Stimulated activated CD4-positive, alpha-beta T cell treated with anti-CD3 and anti-CD28 coated beads, Interleukin-12 subunit alpha, Interleukin-12 subunit beta, amount 100 ng/mL, for 4 hours (primary cell): ENCODE results near the gene FXYD7.

Source experiments
- DNase-seq: peaks from one replicate; pipeline ENCODE4 v3.0.0-alpha.2; 2020

Gene FXYD7

DNA sequence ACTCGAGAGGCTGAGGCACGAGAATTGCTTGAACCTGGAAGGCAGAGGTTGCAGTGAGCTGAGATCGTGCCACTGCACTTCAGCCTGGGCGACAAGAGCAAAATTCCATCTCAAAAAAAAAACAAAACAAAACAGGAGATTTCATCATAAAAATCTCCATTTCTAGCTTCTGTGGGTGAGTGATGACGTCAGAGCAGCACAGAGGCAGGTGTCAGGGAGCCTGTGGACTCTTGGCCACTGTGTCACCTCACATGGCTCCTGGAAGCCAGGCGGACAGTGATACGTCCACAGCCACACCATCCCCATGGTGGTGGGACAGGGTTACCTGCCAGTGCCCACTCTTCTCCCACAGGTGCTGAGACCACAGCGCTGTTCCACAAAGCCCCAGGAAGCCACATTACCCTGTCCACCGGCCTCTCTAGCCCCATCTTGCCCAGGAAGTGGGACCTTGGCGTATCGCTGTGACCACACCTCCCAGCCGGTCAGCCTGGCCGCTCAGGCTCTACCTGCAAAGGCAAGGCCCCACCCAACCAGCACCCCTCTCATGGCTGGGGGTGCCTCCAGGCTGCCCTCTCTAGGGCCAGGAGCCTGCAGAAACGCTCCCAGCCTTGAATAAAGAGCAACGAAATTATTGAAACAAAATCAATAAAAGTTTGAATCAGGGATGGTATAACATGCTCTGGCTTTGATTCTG is 29.9 kb upstream of the FXYD7 start:
- DNase-seq = no peak

DNA sequence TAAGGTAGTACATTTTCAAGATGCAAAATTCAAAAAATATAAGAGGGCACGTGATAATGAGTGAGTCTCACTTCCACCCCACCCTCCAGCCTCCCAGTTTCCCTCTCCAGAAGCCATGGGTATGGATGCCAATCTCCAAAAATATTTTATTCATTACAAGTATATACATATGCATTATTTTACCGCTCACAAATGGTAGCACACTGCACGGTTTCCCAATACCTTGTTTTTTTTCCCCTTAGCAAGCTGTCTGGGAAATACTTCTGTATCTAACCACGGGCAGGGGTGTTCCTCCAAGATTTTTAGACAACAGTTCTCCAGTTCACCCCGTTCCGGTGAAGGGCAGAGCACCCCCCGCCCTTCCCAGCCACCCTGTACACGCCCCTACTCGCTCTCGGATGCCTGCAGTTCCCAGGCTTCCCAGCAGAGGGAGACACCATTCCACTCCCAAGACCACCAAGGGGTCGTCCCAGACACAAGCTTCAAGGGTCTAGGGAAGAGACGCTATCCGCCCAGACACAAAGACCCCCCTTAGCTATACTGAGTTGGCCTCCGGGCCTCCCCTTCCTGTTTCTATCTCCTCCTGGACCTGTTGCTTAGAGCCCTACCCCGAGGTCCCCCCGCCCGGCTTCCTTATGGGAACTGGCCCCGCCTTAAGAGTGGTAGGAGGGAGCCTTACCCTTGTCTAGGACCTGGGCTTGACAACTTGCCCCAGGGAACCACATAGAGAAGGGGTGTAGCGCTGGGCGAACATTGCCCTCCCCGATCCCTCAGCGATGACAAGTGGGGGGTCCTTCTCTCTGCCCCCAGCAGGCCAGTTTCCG is 28.5 kb upstream of the FXYD7 start:
- peak; percentile 69 for DNase-seq

DNA sequence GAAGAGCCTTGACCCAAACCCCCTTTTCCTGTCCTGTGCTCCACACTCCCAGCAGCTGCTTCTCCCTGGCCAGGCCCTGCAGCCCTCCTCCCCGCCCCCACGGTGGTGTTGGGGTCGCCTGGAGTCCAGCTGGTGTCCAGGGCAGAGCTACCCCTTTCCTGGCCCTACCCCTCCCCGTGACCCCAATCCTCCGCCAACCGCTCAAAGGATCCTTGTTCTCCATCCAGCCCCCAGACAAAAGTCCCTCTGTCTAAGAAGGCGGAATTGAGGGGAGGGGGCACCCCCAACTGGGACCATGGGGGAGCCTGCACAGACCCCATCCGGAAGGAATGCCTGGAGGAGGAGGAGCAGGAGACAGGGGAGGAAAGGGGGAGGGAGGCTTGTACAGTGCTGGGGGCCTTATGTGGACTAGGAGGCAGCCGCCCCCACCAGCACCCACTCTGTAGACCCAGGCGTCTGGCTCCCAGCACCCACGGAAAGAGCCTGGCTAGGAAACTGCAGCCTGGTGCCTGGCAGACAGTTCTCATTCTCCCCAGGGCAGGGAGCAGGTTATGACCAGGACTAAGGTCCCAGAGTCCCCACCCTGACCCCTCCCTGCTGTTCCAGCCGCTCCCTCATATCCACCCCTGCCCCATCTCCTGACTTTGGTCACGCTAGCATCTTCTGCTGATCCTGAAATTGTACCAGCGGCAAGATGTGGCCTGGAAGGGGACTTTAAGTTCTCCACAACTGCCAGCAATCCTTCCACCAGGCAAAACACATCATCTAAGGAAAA is 27.7 kb upstream of the FXYD7 start, which contains the start of gene FXYD3:
FXYD3 (plus strand) TSS at position 647 of the 775 bp plus-strand sequence. CDS start 3,554 bp downstream, outside the sequence.
- no peak for DNase-seq

DNA sequence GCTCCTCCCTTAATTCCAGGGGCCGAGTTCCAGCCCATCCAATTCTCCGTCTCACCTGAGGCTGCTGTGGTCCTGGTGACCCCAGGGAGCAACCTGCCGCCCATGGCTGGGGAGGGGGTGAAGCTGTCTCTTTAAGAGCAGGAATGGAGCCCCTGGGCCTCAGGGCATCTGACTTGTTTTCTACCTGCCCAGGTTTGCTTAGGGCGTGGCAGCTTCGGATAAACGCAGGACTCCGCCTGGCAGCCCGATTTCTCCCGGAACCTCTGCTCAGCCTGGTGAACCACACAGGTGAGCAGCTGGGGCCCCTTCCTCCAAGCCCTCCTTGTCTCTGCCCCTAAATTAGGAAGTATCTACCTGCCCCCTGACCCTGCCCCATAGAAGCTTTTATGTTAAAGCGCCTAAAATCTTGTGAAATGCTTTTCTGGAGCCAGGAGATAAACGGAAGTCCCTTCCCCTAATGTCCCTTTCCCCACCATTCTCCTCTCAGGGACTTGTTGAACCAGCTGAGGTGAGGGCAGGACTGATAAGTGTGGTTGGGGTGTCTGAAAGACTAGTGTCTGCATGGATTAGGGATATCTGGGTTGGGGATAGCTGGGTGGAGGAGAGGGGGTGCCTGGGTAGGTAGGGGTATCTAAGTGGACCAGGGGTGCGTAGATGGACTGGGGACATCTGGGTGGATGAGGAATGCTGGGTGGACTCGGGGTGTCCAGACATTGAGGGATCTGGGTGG is 26.8 kb upstream of the FXYD7 start:
- no peak for DNase-seq

DNA sequence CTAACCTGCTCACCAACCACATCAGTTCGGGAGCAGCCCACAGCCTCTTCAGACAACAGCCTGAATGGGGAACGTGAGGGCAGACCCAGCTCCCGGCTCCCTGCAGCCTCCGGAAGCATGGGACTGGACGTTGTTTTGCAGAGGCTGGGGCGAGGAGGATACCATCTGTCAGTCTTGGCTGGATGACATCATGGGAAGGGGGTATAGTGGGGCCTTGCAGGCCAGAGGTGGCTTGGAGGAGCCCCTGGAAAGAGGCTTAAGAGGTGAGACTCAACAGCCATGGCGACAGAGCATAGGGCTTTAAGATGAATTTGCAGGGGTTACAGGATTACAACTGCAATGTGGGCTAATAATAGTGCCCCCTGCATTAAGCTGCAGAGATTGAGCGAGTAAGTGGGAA is 25.9 kb upstream of the FXYD7 start:
- DNase-seq = no peak

DNA sequence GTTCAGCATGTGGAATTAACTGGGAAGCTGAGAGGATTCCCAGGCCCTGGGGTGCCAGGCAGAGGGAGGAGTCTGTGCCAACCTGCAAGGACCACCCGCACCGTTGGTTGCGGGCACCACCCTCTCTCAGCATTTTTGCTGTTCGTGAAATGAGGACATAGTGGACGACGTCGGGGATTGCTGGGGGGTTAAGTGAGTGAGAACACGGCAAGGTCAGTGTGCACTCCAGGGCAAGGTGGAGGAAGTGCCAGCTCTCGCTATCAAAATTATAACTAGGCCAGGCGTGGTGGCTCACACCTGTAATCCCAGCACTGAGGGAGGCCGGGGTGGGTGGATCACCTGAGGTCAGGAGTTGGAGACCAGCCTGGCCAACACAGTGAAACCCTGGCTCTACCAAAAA is 25.3 kb upstream of the FXYD7 start:
- no peak for DNase-seq

DNA sequence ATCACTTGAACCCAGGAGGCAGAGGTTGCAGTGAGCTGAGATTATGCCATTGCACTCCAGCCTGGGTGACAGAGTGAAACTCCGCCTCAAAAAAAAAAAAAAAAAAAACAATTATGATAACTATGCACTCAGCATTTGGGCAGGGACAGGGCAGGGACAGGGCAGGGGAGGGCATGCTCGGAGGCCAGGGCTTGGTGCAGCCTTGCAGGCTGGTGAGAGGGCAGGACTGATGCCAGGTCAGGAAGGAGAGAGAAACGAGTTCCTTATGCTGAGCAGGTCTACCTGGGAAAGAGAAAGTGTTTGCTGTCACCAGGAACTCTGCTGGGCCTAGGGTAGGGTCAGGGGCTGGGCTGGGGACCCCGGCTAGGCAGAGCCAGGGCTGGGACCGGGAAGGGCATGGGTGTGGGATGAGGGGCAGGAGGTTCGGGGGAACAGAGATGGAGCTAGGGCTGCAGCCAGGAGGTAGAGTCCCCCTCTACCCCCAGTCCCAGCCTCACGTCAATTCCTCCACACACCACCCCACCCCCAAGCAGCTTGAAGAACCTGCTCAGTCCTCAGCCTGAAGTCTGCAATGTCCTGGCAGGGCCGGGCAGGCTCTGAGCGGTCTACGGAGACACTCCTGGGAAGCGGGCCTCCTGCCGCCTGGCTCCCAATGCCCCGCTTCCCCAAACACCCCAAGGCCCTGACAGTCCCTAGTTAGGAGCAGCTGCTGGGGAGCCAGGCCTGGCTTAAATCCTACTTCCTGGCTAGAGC is 24.6 kb upstream of the FXYD7 start:
- DNase-seq = no peak

DNA sequence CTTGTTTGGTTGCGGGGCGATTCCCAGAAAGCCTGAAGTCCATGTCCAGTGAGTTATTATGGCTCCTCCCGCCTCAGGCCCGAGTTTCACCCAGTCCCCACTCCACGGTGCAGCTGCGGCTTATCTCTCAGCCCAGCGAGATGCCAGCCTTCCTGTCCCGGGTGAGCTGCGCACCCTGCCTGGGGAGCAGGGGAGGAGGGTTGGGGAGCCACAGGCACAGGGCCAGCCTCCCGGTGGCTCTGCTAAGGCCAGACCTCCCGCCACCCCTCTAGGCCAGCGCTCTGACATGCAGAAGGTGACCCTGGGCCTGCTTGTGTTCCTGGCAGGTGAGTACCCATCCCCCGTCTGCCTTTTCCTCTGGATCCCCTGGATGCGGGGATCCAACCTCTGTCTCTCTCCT is 24.0 kb upstream of the FXYD7 start:
- no peak for DNase-seq

DNA sequence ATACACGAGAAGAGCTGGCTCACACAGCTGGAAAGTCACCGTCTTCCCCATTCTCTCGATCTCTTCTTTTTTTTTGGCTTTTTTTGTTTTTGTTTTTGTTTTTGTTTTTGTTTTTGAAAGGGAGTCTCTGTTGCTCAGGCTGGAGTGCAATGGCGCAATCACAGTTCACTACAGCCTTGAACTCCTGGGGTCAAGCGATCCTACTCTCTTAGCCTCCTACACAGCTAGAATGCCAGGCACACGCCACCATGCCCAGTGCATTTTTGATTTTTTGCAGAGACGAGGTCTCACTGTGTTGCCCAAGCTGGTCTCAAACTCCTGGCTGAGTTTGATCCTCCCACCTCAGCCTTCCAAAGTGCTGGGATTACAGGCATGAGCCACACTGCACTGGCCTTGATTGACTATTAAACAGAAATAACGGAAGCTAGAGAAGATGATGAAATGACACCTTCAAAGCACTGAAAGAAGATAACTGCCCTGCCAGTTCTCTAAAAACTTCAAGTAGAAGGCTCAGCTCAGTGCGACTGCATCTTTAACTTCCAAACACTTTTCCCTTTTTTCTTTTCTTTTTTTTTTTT is 23.4 kb upstream of the FXYD7 start:
- no peak for DNase-seq

DNA sequence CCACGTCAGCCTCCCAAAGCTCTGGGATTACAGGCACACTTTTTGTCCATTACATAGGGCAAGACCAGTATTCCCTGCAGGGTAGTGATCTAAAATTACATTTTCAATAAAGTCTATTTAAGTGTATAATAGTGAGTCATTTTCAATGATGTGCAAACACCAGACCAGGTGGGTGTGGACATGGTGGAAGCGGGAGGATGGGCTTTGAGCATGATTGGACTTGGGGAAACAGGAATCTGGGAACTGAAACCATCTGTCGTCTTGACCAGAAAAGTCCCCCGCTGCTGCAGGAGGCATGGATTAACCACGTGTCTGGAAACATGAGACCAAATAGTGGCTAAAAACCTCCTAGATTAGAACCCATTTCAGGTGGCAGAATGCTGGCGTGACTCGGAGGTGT is 22.6 kb upstream of the FXYD7 start:
- DNase-seq = no peak

DNA sequence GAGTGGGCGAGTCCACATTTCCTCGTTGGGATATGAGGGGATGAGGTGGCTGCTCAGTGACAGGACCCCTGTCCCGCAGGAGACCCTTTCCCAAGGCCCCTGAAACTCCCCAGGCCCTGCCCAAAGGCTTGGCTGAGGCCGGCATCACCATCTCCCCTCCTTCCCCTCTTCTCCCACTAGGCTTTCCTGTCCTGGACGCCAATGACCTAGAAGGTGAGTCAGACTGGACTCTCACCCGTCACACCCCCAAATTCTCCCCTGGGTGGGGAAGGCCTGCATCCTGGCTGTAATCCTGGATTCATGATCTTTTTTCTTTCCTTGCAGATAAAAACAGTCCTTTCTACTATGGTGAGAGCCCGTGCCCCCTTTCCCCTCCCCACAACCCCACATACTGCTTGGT is 22.2 kb upstream of the FXYD7 start:
- DNase-seq = no peak

DNA sequence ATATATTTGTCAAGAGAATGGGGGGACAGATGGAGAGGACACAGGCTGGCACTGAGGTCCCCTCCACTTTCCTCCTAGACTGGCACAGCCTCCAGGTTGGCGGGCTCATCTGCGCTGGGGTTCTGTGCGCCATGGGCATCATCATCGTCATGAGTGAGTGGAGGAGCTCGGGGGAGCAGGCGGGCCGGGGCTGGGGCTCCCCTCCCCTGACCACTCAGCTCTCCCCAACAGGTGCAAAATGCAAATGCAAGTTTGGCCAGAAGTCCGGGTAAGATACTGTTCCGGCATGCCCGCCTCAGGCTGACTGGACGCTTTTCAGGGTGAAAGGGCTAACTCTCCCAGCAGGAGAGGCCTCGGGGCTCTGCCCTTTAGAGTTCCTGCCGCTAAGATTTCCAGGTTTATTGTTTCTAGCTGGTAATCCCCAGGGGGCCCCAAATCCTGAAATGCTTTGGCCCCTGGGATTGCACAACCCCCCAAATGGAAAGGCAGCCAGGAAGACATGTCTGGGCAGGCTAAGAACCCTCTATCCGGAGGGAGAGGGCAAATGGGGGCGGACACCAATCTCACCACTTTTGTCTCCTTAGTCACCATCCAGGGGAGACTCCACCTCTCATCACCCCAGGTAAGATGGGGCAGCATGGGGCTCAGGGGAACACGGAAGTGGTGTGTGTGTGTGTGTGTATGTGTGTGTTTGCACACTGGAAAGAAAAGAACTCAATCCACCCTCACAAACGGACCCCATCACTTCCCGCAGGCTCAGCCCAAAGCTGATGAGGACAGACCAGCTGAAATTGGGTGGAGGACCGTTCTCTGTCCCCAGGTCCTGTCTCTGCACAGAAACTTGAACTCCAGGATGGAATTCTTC is 20.1 kb upstream of the FXYD7 start:
- DNase-seq = no peak

DNA sequence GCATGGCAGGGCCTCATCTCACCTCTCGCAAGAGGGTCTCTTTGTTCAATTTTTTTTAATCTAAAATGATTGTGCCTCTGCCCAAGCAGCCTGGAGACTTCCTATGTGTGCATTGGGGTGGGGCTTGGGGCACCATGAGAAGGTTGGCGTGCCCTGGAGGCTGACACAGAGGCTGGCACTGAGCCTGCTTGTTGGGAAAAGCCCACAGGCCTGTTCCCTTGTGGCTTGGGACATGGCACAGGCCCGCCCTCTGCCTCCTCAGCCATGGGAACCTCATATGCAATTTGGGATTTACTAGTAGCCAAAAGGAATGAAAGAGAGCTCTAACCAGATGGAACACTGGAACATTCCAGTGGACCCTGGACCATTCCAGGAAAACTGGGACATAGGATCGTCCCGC is 19.5 kb upstream of the FXYD7 start:
- DNase-seq = no peak

DNA sequence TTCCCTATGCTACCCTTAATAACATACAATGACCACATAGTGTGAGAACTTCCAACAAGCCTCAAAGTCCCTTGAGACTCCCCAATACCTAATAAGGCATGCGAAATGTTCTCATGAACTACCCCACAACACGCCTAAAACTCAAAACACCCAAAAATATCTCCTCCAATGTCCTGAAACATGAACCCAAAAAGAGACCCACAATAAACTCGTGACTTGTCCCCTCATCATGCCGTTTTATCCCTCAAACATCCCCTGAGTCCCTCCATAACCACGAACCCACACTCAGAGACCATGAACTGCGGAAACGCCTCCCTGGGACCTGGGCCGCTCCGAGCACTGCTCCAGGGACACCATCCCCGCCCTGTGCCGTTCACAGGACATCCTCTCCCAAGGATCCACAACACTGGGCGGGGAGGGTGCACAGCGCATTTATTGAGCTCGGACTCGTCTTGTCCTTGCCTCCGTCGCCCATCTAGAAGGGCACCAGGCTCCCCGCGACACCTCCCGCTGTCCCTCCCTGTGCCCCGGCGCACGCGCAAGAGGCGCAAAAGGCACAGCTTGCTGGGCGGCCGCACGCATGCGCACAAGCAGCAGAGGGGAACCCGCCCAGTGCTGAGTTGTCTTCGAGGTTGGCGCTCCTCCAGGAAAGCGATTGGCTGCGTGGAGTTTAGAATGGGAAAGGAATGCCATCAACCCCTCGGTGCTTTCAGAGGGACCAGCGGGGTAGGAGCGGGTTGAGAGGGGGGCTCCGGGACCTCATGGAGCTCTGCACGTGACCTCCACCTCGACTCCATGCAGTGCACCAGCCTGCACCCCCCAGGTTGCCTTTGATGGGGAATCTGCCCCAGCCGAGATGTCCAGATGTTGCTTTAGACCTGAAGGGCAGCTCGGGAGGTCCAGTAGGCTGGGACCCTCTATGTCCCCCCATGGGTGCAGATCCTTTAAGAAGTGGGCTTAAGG is 18.7 kb upstream of the FXYD7 start:
- peak; percentile 86 for DNase-seq

DNA sequence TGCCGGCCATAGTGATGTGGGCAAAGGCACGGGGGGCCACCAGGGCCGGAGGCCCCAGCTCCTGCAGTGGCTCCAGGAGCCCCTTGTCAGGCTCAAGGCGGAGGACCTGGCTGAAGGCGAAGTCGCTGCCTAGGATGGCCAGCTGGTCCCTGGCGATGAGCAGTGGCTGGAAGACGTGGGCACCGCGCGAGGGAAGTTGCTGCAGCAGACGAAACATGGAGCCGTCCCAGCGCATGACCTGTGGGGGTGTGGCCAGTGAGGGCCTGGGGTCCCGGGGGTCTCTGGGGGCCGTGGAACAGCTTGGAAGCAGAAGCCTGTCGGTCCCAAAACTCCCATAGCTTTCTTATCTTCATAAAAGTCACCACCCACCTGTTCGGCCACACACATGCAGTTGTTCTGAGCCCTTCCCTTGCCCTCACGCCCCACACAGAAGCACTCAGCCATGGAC is 17.8 kb upstream of the FXYD7 start:
- no peak for DNase-seq

DNA sequence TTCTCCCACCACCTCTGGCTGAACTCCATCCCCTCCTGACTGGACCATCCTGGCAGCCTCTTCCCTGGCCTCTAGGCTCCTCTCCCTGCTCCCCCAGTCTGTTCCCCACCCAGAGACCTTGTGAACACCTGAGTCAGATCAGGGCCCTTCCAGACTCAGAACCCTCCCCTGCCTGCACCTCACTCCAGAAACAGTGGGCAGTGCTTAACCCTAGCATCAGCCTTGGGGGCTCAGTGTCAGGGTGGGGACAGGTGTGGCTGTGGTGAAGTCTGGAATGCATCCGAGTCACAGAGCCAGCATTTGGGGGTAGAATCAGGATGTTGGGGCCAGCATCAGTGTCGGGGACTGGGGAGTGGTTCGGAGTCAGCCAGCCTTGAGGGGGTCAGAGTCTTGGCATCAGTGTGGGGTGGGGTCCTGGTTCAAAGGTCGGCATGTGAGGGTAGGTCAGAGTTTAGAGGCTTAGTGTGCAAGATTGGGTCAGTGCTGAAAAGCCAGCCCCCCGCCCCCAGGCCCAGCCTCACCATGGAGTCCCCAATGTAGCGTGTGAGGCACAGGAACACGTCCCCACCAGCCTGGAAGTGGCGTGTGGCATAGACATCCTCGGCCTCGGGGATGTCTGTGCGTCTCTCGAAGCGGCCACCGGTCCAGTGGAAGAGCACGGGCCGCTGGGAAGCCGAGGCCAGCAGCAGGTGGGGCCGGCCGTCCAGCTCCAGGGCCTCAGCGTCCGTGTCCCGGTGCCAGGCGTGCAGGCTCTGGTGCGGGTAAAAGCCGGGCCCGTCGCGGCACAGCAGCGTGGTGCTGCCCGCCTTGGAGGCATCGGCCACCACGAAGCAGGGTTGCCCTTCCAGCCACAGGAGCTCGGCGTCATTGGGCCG is 17.1 kb upstream of the FXYD7 start:
- no peak for DNase-seq

DNA sequence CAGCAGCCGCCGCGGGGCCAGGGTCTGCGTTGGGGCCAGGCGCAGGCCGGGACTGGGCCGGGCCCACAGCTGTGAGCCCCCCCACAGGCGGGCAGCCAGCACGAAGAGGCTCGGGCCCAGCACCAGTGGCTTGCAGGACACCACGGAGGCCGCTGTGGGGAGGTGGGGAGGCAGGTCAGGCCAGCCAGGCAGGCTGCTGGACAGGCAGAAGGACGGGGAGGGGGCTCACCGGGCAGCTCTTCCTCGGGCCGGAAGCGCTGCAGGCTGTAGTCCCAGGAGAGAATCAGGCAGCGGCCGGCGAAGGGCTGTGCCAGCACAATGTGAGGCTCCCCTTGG is 16.5 kb upstream of the FXYD7 start:
- no peak for DNase-seq

DNA sequence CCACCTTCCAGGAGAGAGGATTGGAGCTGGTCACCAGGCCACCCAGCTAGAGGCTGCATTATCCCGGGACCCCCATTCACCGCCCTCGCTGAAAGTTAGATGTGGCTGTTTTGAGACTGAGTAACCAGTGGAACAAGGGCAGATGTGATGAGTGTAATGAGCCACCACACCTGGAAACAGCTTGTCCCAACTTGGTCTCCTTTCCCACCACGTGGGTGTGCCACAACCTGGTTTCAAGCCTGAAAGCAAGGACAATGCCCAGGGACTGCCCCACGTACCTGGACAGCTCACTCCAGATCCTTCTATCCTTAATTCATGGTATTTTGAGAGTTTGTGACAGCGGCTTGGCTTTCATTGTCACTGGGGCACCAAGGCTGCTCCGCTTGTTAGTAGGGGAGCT is 15.2 kb upstream of the FXYD7 start:
- no peak for DNase-seq
